Measurements from ENCODE around the gene MFN2. TPM values are rescaled to one million over a fixed set of nuclear protein-coding genes. Genes with fewer than 3 reads are reported as not detected.

MFN2 gene
- total and polyA plus RNA-seq, 9 of the 15 experiments (the other 6 are each of a cell fraction or from before 2014, with no cell fraction given) = 10.5 to 158 (median 87.1) TPM

GRCh38 chr1:11999236-11999635 is 19.0 kb downstream of the MFN2 start (continued):
- TF ChIP-seq, protein P1, sequence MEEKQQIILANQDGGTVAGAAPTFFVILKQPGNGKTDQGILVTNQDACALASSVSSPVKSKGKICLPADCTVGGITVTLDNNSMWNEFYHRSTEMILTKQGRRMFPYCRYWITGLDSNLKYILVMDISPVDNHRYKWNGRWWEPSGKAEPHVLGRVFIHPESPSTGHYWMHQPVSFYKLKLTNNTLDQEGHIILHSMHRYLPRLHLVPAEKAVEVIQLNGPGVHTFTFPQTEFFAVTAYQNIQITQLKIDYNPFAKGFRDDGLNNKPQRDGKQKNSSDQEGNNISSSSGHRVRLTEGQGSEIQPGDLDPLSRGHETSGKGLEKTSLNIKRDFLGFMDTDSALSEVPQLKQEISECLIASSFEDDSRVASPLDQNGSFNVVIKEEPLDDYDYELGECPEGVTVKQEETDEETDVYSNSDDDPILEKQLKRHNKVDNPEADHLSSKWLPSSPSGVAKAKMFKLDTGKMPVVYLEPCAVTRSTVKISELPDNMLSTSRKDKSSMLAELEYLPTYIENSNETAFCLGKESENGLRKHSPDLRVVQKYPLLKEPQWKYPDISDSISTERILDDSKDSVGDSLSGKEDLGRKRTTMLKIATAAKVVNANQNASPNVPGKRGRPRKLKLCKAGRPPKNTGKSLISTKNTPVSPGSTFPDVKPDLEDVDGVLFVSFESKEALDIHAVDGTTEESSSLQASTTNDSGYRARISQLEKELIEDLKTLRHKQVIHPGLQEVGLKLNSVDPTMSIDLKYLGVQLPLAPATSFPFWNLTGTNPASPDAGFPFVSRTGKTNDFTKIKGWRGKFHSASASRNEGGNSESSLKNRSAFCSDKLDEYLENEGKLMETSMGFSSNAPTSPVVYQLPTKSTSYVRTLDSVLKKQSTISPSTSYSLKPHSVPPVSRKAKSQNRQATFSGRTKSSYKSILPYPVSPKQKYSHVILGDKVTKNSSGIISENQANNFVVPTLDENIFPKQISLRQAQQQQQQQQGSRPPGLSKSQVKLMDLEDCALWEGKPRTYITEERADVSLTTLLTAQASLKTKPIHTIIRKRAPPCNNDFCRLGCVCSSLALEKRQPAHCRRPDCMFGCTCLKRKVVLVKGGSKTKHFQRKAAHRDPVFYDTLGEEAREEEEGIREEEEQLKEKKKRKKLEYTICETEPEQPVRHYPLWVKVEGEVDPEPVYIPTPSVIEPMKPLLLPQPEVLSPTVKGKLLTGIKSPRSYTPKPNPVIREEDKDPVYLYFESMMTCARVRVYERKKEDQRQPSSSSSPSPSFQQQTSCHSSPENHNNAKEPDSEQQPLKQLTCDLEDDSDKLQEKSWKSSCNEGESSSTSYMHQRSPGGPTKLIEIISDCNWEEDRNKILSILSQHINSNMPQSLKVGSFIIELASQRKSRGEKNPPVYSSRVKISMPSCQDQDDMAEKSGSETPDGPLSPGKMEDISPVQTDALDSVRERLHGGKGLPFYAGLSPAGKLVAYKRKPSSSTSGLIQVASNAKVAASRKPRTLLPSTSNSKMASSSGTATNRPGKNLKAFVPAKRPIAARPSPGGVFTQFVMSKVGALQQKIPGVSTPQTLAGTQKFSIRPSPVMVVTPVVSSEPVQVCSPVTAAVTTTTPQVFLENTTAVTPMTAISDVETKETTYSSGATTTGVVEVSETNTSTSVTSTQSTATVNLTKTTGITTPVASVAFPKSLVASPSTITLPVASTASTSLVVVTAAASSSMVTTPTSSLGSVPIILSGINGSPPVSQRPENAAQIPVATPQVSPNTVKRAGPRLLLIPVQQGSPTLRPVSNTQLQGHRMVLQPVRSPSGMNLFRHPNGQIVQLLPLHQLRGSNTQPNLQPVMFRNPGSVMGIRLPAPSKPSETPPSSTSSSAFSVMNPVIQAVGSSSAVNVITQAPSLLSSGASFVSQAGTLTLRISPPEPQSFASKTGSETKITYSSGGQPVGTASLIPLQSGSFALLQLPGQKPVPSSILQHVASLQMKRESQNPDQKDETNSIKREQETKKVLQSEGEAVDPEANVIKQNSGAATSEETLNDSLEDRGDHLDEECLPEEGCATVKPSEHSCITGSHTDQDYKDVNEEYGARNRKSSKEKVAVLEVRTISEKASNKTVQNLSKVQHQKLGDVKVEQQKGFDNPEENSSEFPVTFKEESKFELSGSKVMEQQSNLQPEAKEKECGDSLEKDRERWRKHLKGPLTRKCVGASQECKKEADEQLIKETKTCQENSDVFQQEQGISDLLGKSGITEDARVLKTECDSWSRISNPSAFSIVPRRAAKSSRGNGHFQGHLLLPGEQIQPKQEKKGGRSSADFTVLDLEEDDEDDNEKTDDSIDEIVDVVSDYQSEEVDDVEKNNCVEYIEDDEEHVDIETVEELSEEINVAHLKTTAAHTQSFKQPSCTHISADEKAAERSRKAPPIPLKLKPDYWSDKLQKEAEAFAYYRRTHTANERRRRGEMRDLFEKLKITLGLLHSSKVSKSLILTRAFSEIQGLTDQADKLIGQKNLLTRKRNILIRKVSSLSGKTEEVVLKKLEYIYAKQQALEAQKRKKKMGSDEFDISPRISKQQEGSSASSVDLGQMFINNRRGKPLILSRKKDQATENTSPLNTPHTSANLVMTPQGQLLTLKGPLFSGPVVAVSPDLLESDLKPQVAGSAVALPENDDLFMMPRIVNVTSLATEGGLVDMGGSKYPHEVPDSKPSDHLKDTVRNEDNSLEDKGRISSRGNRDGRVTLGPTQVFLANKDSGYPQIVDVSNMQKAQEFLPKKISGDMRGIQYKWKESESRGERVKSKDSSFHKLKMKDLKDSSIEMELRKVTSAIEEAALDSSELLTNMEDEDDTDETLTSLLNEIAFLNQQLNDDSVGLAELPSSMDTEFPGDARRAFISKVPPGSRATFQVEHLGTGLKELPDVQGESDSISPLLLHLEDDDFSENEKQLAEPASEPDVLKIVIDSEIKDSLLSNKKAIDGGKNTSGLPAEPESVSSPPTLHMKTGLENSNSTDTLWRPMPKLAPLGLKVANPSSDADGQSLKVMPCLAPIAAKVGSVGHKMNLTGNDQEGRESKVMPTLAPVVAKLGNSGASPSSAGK (IDR thresholded peaks at IDR 0.05) = no peak
- TF ChIP-seq NFIX (CRISPR knock-in tag; IDR thresholded peaks at IDR 0.05; ENCODE audit: low read depth) (no peak), TAF1 (IDR thresholded peaks at IDR 0.05; ENCODE audit: control insufficient read depth, extremely low read depth, insufficient read depth, low read length, severe bottlenecking) (no peak), MAZ (CRISPR knock-in tag; conservative IDR thresholded peaks at IDR 0.05 in 1 of 2, IDR thresholded peaks at IDR 0.05 in 1 of 2) (no peak), ZHX1 (conservative IDR thresholded peaks at IDR 0.05; ENCODE audit: low read length) (no peak), CBX2 (IDR thresholded peaks at IDR 0.05; ENCODE audit: insufficient read depth, low read length, poor library complexity, severe bottlenecking) (no peak), NFE2L1 (tag; IDR thresholded peaks at IDR 0.05; ENCODE audit: borderline replicate concordance, low read depth) (no peak), MTA2 (IDR thresholded peaks at IDR 0.05; ENCODE audit: low read depth) (no peak), DACH1 (IDR thresholded peaks at IDR 0.05; ENCODE audit: partially characterized antibody) (no peak), ARHGAP35 (IDR thresholded peaks at IDR 0.05; ENCODE audit: partially characterized antibody) (no peak)
